Measurements from ENCODE around the gene STK31.
A peak's percentile ranks its signal among the peaks of the same experiment; 100 is the strongest.
"Not testable (repeated sequence)": the region's sequence is repeated elsewhere in the genome, so short reads cannot be mapped to it uniquely, and the experiment has no call there.

STK31 gene

GRCh38 chr7:23808421-23808820, 98.4 kb downstream of the STK31 start:
- no peak for DNase-seq (ENCODE audit: low read depth)

DNA sequence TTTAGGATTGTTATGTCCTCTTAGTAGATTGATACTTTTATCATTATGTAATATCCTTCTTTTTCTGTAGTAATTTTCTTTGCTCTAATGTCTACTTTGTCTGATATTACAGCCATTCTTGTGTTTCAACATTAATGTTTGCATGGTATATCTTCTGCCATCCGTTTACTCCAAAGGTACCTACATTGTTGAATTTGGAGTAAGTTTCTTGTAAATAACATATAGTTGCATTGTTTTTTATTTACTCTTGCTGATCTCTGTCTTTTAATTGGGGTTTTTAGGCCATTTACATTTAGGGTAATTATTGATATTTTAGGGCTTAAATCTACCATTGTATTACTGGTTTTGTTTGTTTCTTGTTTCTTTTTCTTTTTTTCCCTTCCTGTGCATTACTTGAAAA, 100.1 kb downstream of the STK31 start:
- DNase-seq (ENCODE audit: low read depth): no peak

DNA sequence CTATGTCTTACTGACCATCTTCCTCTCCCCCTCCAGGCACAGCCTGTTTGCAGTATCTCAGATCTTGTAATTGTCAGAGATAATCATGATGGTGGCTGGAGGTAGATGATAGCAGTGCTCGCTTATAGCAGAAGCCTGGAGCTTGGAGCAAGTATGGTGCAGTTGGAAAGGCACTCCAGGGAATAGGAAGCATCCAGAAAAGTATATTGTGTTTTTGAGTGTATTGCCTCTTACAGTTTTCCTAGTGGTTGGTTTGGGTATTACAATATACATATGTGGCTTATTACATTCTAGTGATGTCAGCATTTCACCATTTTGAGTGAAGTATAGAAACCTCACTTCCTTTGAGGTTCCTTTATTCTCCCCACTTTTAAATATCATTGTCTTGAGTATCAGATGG, 101.5 kb downstream of the STK31 start:
- peak; percentile 4 for DNase-seq (ENCODE audit: low read depth)

DNA sequence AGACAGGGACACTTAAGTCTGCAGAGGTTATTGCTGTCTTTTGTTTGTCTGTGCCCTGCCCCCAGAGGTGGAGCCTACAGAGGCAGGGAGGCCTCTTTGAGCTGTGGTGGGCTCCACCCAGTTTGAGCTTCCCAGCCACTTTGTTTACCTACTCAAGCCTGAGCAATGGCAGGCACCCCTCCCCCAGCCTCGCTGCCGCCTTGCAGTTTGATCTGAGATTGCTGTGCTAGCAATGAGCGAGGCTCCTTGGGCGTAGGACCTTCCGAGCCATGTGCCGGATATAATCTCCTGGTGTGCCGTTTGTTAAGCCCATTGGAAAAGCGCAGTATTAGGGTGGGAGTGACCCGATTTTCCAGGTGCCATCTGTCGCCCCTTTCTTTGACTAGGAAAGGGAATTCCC, 118.1 kb downstream of the STK31 start:
- not testable (repeated sequence) for DNase-seq (ENCODE audit: low read depth)

GRCh38 chr7:23832733-23833132, 122.7 kb downstream of the STK31 start:
- DNase-seq (ENCODE audit: low read depth): not testable (repeated sequence)

DNA sequence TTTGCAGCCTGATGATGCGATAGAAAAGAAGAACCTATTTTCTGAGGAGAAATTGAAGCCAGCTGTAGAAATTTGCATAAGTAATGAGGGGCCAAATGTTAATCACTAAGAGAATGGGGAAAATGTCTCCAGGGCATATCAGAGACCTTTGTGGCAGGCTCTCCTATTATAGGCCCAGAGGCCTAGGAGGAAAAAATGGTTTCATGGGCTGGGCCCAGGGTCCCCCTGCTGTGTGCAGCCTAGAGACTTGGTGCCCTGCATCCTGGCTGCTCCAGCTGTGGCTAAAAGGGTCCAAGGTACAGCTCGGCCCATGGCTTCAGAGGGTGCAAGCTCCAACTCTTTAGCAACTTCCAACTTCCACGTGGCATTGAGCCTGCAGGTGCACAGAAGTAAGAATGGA, 123.4 kb downstream of the STK31 start:
- DNase-seq (ENCODE audit: low read depth): no peak

DNA sequence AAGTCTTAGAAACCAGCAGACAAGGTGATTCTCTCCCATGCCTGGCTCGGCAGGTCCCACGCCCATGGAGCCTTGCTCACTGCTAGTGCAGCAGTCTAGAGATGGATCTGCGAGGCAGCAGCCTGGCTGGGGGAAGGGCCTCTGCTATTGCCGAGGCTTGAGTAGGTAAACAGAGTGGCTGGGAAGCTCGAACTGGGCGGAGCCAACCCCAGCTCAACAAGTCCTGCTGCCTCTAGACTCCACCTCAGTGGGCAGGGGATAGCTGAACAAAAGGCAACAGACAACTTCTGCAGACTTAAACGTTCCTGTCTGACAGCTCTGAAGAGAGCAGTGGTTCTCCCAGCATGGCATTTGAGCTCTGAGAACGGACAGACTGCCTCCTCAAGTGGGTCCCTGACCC, 134.8 kb downstream of the STK31 start:
- not testable (repeated sequence) for DNase-seq (ENCODE audit: low read depth)

DNA sequence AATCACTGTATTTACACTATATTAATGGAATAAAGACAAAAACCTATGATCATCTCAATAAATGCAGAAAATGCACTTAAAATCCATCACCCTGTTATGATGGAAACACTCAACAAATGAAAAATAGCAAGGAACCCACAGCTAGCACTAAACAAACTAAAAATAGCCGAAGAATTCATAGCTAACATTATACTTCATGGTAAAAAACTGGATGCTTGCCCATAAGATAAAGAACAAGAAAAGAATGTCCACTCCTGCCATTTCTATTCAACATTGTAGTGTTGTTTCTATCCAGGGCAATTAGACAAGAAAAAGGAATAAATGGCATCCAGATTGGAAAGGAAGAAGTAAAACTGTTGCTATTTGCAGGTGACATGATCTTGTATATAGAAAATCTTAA, 142.1 kb downstream of the STK31 start:
- DNase-seq (ENCODE audit: low read depth): peak; percentile 68

GRCh38 chr7:23852988-23853387, 143.0 kb downstream of the STK31 start:
- peak; percentile 66 for DNase-seq (ENCODE audit: low read depth)

DNA sequence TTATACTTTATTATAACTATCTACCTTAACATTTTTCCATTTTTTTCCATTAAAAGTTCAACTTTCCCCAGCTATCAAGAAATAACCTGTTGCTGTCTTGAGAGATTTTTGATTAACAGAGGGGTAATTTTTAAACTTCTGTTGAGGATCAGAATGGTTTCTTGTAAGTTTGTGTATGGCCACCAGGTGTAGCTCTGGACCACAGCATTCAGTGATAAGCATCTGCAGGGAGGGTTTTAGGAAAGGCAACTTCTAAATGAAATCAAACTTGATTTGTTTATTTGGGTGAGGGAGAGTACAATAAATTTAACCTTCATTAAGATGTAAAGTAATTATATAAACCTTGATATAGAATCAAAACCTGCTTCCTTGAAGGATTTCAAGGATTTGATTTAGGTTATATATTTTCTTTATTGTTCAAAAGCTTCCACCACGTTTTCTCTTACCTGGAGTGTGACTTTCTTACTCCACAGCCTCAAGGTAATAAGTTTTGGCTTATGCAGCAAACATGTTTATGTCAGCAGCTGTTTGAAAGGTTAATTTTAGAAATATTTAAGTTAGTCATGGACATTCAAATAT, 153.3 kb downstream of the STK31 start:
- DNase-seq (ENCODE audit: low read depth): peak; percentile 65

DNA sequence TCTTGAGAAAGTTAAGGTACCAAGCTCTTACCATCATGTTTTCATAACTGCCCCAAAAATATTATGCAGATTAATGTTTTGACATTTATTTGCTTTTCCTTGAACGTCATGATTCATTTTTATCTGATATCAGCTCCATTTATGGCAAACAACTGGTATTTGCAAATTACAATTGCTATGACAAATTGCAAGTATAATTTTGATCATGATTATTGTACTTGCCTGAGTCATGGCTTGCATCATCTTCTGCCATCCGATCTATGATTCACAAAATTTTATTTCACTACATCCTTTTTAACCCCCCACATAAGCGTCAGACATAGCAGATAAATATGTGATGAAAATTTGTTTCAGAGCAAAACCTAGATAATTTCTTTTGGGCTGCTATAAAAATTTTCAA, 155.0 kb downstream of the STK31 start:
- DNase-seq (ENCODE audit: low read depth): peak; percentile 86

- no peak for DNase-seq (ENCODE audit: low read depth)
Measured at GRCh38 chr7:23873306-23873705, 163.3 kb downstream of the STK31 start.

GRCh38 chr7:23876526-23876925, 166.5 kb downstream of the STK31 start:
- DNase-seq (ENCODE audit: low read depth): not testable (repeated sequence)
